IMR-90 (cell line): ENCODE measurements around the gene DMXL2. TPM values are rescaled to one million over a fixed set of nuclear protein-coding genes. Genes with fewer than 3 reads are reported as not detected.

Experiments
- ATAC-seq: fragments of 200-7000 bp; cut with Tn5 transposase; 2 replicates; pipeline ENCODE4 v1.9.1; 2020; ENCODE audit warnings: low read depth, mild to moderate bottlenecking, moderate library complexity
- BruUV-seq: library from RNA; stranded (reverse); fragments of 400-500 nt; replicated peaks from 2 replicates; lab custom pipeline; 2021; lab: Mats Ljungman, UMichigan
- CTCF ChIA-PET: fragments of 300-600 bp; formaldehyde crosslinking; extraction: SDS; loops from one replicate; lab custom pipeline; 2021; ENCODE audit warnings: antibody characterized with exemption; lab: Yijun Ruan, JAX
- POLR2A ChIA-PET: fragments of 300-600 bp; sonication (Branson Sonifier 250); formaldehyde crosslinking; loops from one replicate; lab custom pipeline; 2022; ENCODE audit warnings: antibody characterized with exemption; ENCODE audit not compliant: unreplicated experiment; lab: Charles Lee
- DNase-seq: peaks from one replicate; pipeline ENCODE4 v3.0.0; 2013
- H2AFZ ChIP-seq: replicated peaks from 2 replicates; pipeline ENCODE3; 2013; ENCODE audit warnings: low read length, mild to moderate bottlenecking; ENCODE audit not compliant: poor library complexity
- H2AK5ac ChIP-seq: 2 replicates; pipeline ENCODE4 v1.6.1; 2013; ENCODE audit warnings: low read depth, low read length, inconsistent platforms
- H2AK9ac ChIP-seq: replicated peaks from 2 replicates; pipeline ENCODE3; 2013; ENCODE audit warnings: mild to moderate bottlenecking, low read depth, low read length, moderate library complexity; ENCODE audit not compliant: poor library complexity
- H2BK120ac ChIP-seq: 2 replicates; pipeline ENCODE4 v1.6.1; 2013; ENCODE audit warnings: low read depth, low read length, inconsistent platforms
- H2BK15ac ChIP-seq: 3 replicates; pipeline ENCODE4 v1.6.1; 2013; ENCODE audit warnings: low read depth, low read length, inconsistent platforms
- H2BK20ac ChIP-seq: 2 replicates; pipeline ENCODE4 v1.6.1; 2013; ENCODE audit warnings: low read depth, mild to moderate bottlenecking, inconsistent platforms, low read length, moderate library complexity
- H2BK5ac ChIP-seq: 2 replicates; pipeline ENCODE4 v1.6.1; 2013; ENCODE audit warnings: mild to moderate bottlenecking, low read depth, low read length, inconsistent platforms; ENCODE audit not compliant: poor library complexity, severe bottlenecking
- H3K14ac ChIP-seq: replicated peaks from 2 replicates; pipeline ENCODE4 v1.6.1; 2013; ENCODE audit warnings: low read depth, low read length, inconsistent platforms
- H3K18ac ChIP-seq: 2 replicates; pipeline ENCODE4 v1.6.1; 2013; ENCODE audit warnings: low read depth, low read length, control low read depth
- H3K23ac ChIP-seq: 2 replicates; pipeline ENCODE4 v1.6.1; 2013; ENCODE audit warnings: low read depth, low read length, inconsistent platforms
- H3K27ac ChIP-seq: 2 replicates; pipeline ENCODE4 v1.5.1; 2013; ENCODE audit warnings: mild to moderate bottlenecking, control low read depth, low read length; ENCODE audit not compliant: insufficient read depth
- H3K27me3 ChIP-seq: 2 replicates; pipeline ENCODE4 v1.6.1; 2013; ENCODE audit warnings: low read length; ENCODE audit not compliant: control insufficient read depth, insufficient read depth
- H3K36me3 ChIP-seq: 2 replicates; pipeline ENCODE4 v1.6.1; 2013; ENCODE audit warnings: low read length, mixed read lengths; ENCODE audit not compliant: control insufficient read depth, insufficient read depth
- H3K4ac ChIP-seq: 2 replicates; pipeline ENCODE4 v1.6.1; 2013; ENCODE audit warnings: low read depth, low read length, inconsistent platforms
- H3K4me1 ChIP-seq: 2 replicates; pipeline ENCODE4 v1.6.1; 2013; ENCODE audit warnings: low read length, mixed read lengths; ENCODE audit not compliant: control insufficient read depth, insufficient read depth
- H3K4me2 ChIP-seq: 2 replicates; pipeline ENCODE4 v1.6.1; 2013; ENCODE audit warnings: low read depth, mild to moderate bottlenecking, control low read depth, low read length, moderate library complexity
- H3K4me3 ChIP-seq: 2 replicates; pipeline ENCODE4 v1.5.1; 2013; ENCODE audit warnings: low read depth, mild to moderate bottlenecking, control low read depth, low read length, moderate library complexity; ENCODE audit not compliant: insufficient read depth
- H3K56ac ChIP-seq: 2 replicates; pipeline ENCODE4 v1.6.1; 2013; ENCODE audit warnings: low read length, inconsistent platforms; ENCODE audit not compliant: insufficient read depth; ENCODE audit errors: extremely low read depth
- H3K79me1 ChIP-seq, 2 experiments: 2 replicates each; pipeline ENCODE4 v1.6.1; 2013; ENCODE audit warnings: low read length in 2 of 2, inconsistent platforms in 1 of 2, low read depth in 1 of 2
- H3K9ac ChIP-seq: 2 replicates; pipeline ENCODE4 v1.6.1; 2013; ENCODE audit warnings: low read depth, low read length, control low read depth
- H3K9me1 ChIP-seq: 2 replicates; pipeline ENCODE4 v1.6.1; 2013; ENCODE audit warnings: low read length, inconsistent platforms; ENCODE audit not compliant: insufficient read depth
- H3K9me3 ChIP-seq: 2 replicates; pipeline ENCODE4 v1.6.1; 2013; ENCODE audit warnings: low read length; ENCODE audit not compliant: control insufficient read depth, insufficient read depth
- H4K20me1 ChIP-seq: 2 replicates; pipeline ENCODE4 v1.6.1; 2013; ENCODE audit warnings: low read length, inconsistent platforms; ENCODE audit not compliant: insufficient read depth
- H4K5ac ChIP-seq: 2 replicates; pipeline ENCODE4 v1.6.1; 2013; ENCODE audit warnings: mild to moderate bottlenecking, low read depth, low read length, control low read depth
- H4K8ac ChIP-seq, 2 experiments: 2 replicates each; pipeline ENCODE4 v1.6.1; 2013; ENCODE audit warnings: low read depth in 2 of 2, low read length in 2 of 2, control low read depth in 1 of 2, inconsistent platforms in 1 of 2
- H4K91ac ChIP-seq: 2 replicates; pipeline ENCODE4 v1.6.1; 2013; ENCODE audit warnings: low read depth, low read length, inconsistent platforms; ENCODE audit not compliant: insufficient read depth
- CEBPB ChIP-seq: IDR thresholded peaks from 2 replicates; pipeline ENCODE4 v1.6.1; 2012; ENCODE audit warnings: low read depth, low read length, improper control_type of control experiment
- CHD1 ChIP-seq: IDR thresholded peaks from 2 replicates; pipeline ENCODE4 v1.6.1; 2012; ENCODE audit warnings: low read depth, low read length, improper control_type of control experiment
- FOS ChIP-seq: fragments of 150-350 bp; IDR thresholded peaks from 2 replicates; pipeline ENCODE4 v1.6.1; 2016; ENCODE audit warnings: low read depth, low read length
- MAFK ChIP-seq: IDR thresholded peaks from 2 replicates; pipeline ENCODE4 v1.6.1; 2012; ENCODE audit warnings: low read depth, low read length, improper control_type of control experiment
- MXI1 ChIP-seq: IDR thresholded peaks from 2 replicates; pipeline ENCODE4 v1.6.1; 2012; ENCODE audit warnings: low read depth, mild to moderate bottlenecking, low read length, moderate library complexity, borderline replicate concordance
- NFE2L2 ChIP-seq: fragments of 150-350 bp; IDR thresholded peaks from 2 replicates; pipeline ENCODE4 v1.6.1; 2016; ENCODE audit warnings: low read depth, mild to moderate bottlenecking, low read length
- POLR2A ChIP-seq: IDR thresholded peaks from 2 replicates; pipeline ENCODE4 v1.6.1; 2012; ENCODE audit warnings: mild to moderate bottlenecking, low read depth, low read length
- RAD21 ChIP-seq: IDR thresholded peaks from 2 replicates; pipeline ENCODE4 v1.6.1; 2012; ENCODE audit warnings: low read length, improper control_type of control experiment
- RCOR1 ChIP-seq: IDR thresholded peaks from 2 replicates; pipeline ENCODE4 v1.6.1; 2012; ENCODE audit warnings: mild to moderate bottlenecking, low read length, improper control_type of control experiment; ENCODE audit not compliant: insufficient replicate concordance
- RFX5 ChIP-seq: IDR thresholded peaks from 2 replicates; pipeline ENCODE4 v1.8.0; 2012; ENCODE audit warnings: low read depth, mild to moderate bottlenecking, low read length, moderate library complexity
- WGBS, 2 experiments: methylation state at CpG; one replicate each; pipeline versions ENCODE4 v1.1.5 to v1.1.7; 2013; ENCODE audit warnings: missing lambda C conversion rate in 2 of 2; ENCODE audit not compliant: insufficient read length in 1 of 2; ENCODE audit errors: extremely low coverage in 2 of 2; 5-methylcytosine and 5-hydroxymethylcytosine counted together
- dilution Hi-C: fragments of 300-500 bp; cut with HindIII; formaldehyde crosslinking; loops from one replicate; pipeline ENCODE4 v1.14.3; 2018; ENCODE audit warnings: low sequenced_read_pairs; ENCODE audit not compliant: unreplicated experiment
- in situ Hi-C: fragments of 300-500 bp; cut with MboI; formaldehyde crosslinking; loops from 3 replicates; pipeline ENCODE4 v1.14.3; 2019; ENCODE audit warnings: low sequenced_read_pairs, inconsistent platforms, mixed read lengths
- intact Hi-C: fragments of 100-400 bp; cut with micrococcal nuclease; formaldehyde crosslinking; loops from 2 replicates; pipeline ENCODE4 v1.10.0; 2022
- polyA plus RNA-seq, 3 experiments: library from polyadenylated mRNA; depleted of rRNA; stranded (reverse); fragments of >200 nt; gene quantifications; 2 replicates each; pipeline ENCODE4 v1.2.3, GENCODE V29; 2012; ENCODE audit warnings: low replicate concordance in 1 of 3
- total RNA-seq: library from RNA; depleted of rRNA; stranded (reverse); fragments of >200 nt; gene quantifications from 2 replicates; pipeline ENCODE4 v1.2.3, GENCODE V29; 2012
- TF ChIP-seq, protein P1 (sequence below): fragments of 150-350 bp; IDR thresholded peaks from 2 replicates; pipeline ENCODE4 v1.6.1; 2016; ENCODE audit warnings: low read depth, mild to moderate bottlenecking, low read length, moderate library complexity, borderline replicate concordance

Gene DMXL2
- total and polyA plus RNA-seq, 2 of the 4 experiments (the other 2 are of a cell fraction): 9.7 to 21.9 TPM

DNA sequence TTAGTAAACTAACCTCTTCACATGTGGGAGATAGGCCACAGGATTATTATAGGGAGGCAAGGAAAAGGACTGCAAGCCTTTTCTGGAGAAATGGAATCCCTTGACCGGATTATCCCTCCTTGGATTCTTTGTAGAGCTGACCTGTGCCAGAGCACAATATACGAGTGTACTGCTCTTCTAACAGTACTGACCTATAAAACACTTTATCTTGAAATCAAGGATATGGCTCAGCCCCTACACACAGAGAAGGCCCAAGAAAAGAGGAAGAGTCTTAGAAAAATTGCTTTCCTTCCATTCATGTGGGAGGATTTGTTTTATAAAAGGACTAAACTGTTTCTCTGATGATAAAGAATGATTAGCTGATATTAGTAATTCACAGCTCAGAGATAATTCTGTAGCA lies 42.2 kb downstream of the DMXL2 start:
- H3K27ac ChIP-seq: no peak overlapping the region
- no peak overlapping the region for H3K4me2 ChIP-seq
- no TSS peak for BruUV-seq
- H4K5ac ChIP-seq: no peak overlapping the region
- no peak overlapping the region for H3K9ac ChIP-seq
- H2BK15ac ChIP-seq: no peak overlapping the region
- H3K79me1 ChIP-seq: no peaks in the 10 kb centered on the region; a peak in 1 of 4 replicates
- no peak overlapping the region for H3K4ac ChIP-seq
- no peak for ATAC-seq
- peaks cover 4% of the 10 kb centered on the region for H3K4me1 ChIP-seq
- ChIA-PET POLR2A (no interaction called here), CTCF (interaction anchor here (0.6 kb wide), 1 partner anchor 24 kb away, joined by 4 read pairs; no protein-coding TSS in a partner anchor)
- no peak overlapping the region for H2BK120ac ChIP-seq
- H3K56ac ChIP-seq: no peak overlapping the region
- TF ChIP-seq MAFK: no peak
- no peak for TF ChIP-seq CEBPB
- TF ChIP-seq RAD21: no peak
- TF ChIP-seq CHD1: no peak
- no peak for TF ChIP-seq RFX5
- no peak for TF ChIP-seq POLR2A
- no peak for TF ChIP-seq MXI1
- TF ChIP-seq, protein P1, sequence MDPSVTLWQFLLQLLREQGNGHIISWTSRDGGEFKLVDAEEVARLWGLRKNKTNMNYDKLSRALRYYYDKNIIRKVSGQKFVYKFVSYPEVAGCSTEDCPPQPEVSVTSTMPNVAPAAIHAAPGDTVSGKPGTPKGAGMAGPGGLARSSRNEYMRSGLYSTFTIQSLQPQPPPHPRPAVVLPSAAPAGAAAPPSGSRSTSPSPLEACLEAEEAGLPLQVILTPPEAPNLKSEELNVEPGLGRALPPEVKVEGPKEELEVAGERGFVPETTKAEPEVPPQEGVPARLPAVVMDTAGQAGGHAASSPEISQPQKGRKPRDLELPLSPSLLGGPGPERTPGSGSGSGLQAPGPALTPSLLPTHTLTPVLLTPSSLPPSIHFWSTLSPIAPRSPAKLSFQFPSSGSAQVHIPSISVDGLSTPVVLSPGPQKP: no peak
- TF ChIP-seq FOS: no peak
- no peak for TF ChIP-seq NFE2L2
- TF ChIP-seq RCOR1: no peak
- WGBS, 2 experiments: no CpG with 5 or more reads among the region's 2 CpGs
- no peak overlapping the region for H2BK20ac ChIP-seq
- no peaks in the 10 kb centered on the region for H4K20me1 ChIP-seq
- H2AK5ac ChIP-seq: no peak overlapping the region
- H2AK9ac ChIP-seq: no peak overlapping the region
- no peaks in the 10 kb centered on the region for H3K27me3 ChIP-seq
- no peaks in the 10 kb centered on the region for H3K36me3 ChIP-seq
- dilution Hi-C loops (no loop called here), intact Hi-C loops (no loop called here), in situ Hi-C loops (no loop called here)
- H2BK5ac ChIP-seq: no peak overlapping the region
- H3K14ac ChIP-seq: no peak overlapping the region
- no peak overlapping the region for H3K23ac ChIP-seq
- H4K8ac ChIP-seq: no peak overlapping the region
- no peak overlapping the region for H2AFZ ChIP-seq
- H3K18ac ChIP-seq: no peak overlapping the region
- no peaks in the 10 kb centered on the region for H3K9me3 ChIP-seq
- no peak for DNase-seq
- H3K4me3 ChIP-seq: no peak overlapping the region
- no peaks in the 10 kb centered on the region for H3K9me1 ChIP-seq
- H4K91ac ChIP-seq: no peak overlapping the region
